ENCODE results near the gene MVK. TPM values are rescaled to one million over a fixed set of nuclear protein-coding genes. Genes with fewer than 3 reads are reported as not detected.

MVK gene
- total and polyA plus RNA-seq, 2 experiments from 2014 or later: 16.7 to 40.1 TPM

GRCh38 chr12:109554761-109555160 lies 18.8 kb upstream of the MVK start (continued):
- TF ChIP-seq ZNF462 (CRISPR knock-in tag; IDR thresholded peaks at IDR 0.05) (no peak), CTCF (conservative IDR thresholded peaks at IDR 0.05; ENCODE audit: low read depth in 2 of 2) (no peak), POLR2AphosphoS5 (IDR thresholded peaks at IDR 0.05; ENCODE audit: low read depth) (no peak), REST (IDR thresholded peaks at IDR 0.05; ENCODE audit: unreplicated experiment) (no peak), ZNF331 (CRISPR knock-in tag; IDR thresholded peaks at IDR 0.05; ENCODE audit: low read depth) (no peak), CREB1 (CRISPR knock-in tag; IDR thresholded peaks at IDR 0.05; ENCODE audit: low read depth) (no peak), ETS1 (IDR thresholded peaks at IDR 0.05) (no peak), STAT1 (IDR thresholded peaks at IDR 0.05; ENCODE audit: unreplicated experiment) (no peak), EZH2phosphoT487 (IDR thresholded peaks at IDR 0.05; ENCODE audit: unreplicated experiment) (no peak), NANOG (IDR thresholded peaks at IDR 0.05; ENCODE audit: borderline replicate concordance) (no peak), ZNF114 (CRISPR knock-in tag; IDR thresholded peaks at IDR 0.05) (no peak)
